Jurkat, Clone E6-1 (cell line): ENCODE measurements around the gene STIP1. TPM values are rescaled to one million over a fixed set of nuclear protein-coding genes. Genes with fewer than 3 reads are reported as not detected.

Experiments used
- DNase-seq: peaks from one replicate; pipeline ENCODE4 v3.0.0-alpha.2; 2011; ENCODE audit warnings: low read depth, low spot score
- H3K4me3 ChIP-seq: 2 replicates; pipeline ENCODE4 v1.5.1; 2011; ENCODE audit warnings: mild to moderate bottlenecking, low read length, control low read depth, moderate library complexity
- polyA plus RNA-seq: library from polyadenylated mRNA; unstranded; fragments of >200 nt; gene quantifications from one replicate; pipeline ENCODE4 v1.2.1, GENCODE V29; 2012; ENCODE audit warnings: missing spikeins; ENCODE audit not compliant: insufficient read length, insufficient read depth

Gene STIP1
- 396 TPM for polyA plus RNA-seq

DNA sequence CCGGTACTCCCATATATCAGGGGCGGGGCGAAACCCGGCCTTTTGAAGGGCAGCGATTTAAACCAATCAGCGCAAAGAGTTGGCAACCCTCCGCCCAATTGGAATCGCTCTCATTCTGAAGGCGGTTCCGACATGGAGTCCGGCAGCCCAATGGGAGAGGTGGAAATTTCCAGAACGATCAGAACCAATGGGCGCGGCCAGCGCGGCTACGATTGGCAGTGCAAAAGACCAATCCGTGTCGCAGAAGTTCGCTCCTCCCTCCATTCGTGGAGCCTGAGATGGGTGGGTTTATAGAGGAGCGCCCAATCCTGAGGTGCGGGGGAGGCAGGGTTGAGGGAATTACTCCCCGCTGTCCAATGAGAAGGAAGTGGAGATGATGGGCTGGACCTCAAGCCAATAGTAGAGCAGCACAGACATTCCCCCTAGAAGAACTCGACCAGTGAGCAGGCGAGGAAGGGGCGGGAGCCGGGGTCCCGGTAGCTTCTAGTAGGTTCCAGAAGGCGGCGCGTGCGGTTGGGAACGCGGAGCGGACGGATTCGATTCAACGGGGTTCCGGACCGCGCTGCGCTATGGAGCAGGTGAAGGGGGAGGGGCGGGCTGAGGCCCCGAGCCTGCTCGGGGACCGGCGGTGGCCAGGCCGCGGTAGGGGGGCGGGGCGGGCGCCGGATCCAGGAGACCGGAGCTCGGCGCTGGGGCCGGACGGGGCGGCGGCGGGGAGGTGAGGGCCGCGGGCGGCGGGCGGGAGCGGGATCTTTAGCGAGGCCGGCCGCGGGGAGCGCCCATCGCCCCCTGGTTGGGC lies at the start of gene STIP1:
Gene STIP1, plus strand, starts transcription at position 479 of the 799 bp plus-strand sequence. Its CDS starts 91 bp downstream, at position 570.
- DNase-seq: peak; percentile 100
- H3K4me3 ChIP-seq: peak within 1 kb of the TSS; percentile 87

DNA sequence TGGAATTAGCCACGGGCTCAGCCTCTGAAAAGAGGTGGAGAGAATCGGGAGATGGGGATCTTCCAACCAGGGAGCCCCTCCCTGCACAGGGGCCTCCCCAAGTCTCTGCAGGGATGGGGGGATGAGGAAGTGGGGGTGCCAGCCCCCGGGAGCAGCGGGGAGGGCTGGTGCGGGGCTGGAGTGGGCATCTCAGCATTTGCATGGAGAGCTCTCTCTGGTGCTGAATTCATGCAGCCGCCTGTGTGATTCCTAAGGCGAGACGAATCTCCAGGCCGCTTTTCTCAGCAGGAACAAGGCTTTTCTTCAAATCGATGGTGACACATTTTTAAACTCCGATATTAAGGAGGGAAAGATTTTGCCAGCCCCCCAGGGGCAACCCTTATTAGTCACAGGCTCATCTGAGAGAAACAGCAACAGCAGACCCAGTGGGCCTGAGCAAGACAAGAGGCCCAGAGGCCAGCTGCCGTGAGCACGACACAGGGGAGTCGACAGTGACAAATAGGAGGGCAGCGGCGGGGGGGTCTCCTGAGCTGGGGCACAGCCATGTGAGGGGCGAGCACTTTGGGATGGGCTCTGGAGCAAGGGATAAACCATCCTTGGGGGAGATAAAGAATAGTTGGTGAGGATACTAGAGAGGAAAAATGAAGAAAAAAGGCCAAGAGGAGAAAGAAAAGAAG lies 49.1 kb upstream of the STIP1 start:
- no peak overlapping the region for H3K4me3 ChIP-seq
- DNase-seq: no peak

DNA sequence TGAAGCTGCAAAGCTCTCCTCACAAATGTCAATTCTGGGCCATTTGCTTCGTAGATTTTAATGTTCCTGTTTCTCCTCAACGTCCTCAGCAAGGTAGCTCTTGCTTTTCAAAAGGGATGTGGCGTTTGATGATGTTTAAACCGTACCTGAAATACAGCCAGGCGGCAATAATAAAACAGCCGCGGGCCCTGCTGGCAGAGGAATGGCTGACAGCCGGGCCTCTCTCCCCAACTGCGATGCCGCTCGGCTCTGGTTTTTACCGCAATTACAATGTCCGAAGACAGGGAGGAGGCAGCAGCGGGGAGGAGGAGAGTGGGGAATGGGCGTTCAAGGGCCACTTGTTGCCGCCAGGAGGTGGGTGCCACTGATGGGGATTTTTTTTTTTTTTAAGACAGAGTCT lies 47.6 kb upstream of the STIP1 start:
- H3K4me3 ChIP-seq: no peak overlapping the region
- no peak for DNase-seq

DNA sequence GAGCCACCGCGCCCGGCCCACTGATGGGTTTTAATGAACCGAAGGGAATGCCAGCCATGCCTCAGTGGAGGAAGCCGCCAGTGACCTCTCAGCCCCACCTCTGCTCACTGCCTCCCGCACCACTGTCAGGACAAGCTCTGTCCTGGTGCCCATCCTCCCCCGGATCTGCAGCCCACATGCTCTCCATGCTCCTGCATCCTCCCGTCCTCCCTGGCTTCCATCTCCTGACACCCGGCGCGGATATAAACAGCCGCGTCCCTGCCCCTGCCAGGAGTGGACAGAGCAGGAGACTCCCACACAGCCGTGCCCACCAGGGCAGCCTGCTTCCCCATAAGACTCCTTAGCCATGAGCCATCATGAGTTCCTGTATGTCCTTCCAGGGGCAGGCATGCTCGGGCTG lies 46.9 kb upstream of the STIP1 start:
- DNase-seq: no peak
- no peak overlapping the region for H3K4me3 ChIP-seq

DNA sequence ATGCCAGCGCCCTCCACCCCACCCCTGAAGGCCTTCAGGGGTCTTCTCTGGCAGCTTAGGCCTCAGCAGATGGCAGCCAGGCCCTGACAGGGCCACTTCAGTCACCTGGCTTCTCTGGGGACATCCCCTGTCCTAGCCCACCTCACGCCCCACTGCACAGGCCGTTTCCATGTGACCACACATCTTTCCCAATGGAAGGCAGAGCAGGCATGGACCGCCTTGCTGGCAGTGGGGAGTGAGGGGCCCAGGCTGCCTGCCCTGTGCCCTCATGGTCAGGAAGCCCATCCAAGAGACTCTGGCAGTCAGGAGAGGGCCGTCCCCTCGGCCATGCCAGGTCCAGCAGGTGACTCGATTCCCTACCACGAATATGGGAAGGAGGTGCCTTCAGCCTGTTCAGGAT lies 45.9 kb upstream of the STIP1 start:
- no peak for DNase-seq
- H3K4me3 ChIP-seq: no peak overlapping the region

DNA sequence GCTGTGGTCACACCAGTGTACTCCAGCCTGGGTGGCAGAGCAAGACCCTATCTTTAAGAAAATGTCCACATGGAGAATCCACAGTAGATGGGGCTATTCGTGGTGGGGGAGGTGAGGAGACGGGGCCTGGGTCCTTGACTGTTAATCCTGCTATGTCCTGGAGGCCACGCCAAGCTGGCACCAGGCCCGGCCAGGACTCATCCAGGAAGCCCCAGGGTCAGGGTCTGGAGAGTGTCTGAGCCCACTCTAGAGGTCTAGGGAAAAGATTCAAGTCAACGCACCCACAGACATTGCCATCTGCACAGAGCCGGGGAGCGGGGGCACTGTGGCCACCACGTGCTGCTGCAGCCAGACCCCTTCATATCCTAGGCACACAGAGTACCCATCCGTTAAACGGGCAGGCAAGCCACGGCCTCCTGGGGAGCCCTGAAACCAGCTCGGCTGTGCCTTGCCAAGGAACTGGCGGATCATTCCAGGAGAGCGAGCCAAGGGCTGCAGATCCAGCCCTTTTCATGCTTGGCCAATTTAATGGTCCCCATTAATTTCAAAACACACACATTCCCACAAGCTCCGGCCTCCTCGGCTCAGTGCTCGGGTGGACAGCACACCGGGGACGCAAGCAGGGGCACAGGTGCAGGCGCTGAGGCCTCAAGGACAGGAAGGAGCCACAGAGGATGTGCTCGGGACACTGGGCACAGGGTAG lies 44.7 kb upstream of the STIP1 start:
- no peak for DNase-seq
- H3K4me3 ChIP-seq: no peak overlapping the region

DNA sequence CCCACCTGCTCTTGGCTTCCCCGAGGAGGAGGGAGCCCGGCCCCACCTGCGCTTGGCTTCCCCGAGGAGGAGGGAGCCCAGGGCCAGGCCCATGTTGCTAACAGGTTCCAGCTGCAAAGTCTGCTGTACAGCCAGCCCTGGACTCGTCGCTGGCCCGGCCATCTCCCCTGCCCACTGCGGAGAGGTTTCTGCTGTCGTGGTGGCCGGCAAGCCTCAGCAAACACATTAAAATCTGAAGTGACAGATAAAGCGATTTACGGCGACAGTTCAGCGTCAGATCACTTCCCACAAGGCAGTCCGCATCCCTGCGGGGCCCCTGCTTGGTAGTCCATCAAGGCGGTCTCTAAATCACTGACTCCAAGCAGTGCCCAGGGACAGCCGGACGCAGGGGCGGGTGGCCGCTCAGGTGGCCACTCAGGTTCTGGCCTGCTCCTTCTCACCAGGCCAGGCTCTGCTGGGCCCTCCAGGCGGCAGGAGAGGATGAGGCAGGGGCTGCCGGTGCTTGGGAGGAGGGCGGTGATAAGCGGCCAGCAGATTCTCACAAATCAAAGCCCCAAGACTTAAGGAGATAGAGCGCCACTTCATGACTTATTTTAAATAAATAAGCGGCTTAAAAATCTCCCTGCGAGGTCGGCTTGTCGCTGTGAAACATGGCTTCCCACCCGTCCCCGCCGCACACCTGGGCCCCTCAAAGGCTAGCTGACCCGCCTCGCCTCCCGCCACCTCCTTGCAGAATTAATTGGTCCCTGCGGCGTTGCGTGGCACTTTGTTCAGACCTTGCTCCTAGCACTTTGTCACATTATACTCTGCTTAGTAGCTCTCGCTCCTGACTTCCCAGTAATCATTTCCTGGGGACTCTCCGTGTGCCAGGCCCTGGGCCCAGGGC lies 41.1 kb upstream of the STIP1 start:
- no peak overlapping the region for H3K4me3 ChIP-seq
- DNase-seq: no peak

DNA sequence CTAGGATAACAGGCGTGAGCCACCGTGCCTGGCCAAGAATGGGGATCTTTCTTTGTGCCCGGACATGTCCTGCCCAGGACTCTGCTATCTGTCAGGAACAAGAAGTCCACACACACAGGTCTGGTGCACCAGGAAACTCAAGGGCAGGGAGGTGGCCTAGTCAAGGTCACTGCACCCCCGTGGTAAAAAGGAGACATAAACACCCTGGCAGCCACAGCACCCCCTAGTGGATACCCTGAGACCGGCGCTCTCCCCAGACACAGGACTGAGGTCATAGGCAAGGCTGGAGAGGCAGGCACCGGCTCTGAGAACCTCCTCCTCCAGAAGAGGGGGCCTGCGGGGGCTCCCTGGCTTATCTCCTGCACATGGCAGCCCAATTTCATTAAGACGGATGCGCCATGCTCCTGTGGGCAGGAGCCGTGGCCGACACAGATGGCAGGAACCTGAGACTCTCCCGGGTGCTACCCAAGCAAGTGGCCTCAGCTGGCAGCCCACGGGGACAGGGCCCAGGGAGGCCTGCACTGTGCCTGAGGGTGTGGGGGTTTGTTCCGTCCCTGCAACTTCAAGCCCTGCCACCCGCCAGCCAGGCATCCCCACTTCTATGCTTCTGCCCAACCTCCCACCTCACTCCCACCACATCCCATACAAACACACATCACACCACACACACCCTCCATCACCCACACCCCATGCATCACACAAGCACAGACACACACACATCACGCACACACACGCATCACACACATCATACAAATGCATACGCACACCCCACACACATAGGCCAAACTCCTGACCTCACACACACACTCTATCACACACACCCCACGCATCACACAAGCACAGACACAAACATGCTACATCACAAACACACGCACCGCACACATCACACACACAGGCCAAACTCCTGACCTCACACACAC lies 39.7 kb upstream of the STIP1 start:
- DNase-seq: peak; percentile 47
- no peak overlapping the region for H3K4me3 ChIP-seq

DNA sequence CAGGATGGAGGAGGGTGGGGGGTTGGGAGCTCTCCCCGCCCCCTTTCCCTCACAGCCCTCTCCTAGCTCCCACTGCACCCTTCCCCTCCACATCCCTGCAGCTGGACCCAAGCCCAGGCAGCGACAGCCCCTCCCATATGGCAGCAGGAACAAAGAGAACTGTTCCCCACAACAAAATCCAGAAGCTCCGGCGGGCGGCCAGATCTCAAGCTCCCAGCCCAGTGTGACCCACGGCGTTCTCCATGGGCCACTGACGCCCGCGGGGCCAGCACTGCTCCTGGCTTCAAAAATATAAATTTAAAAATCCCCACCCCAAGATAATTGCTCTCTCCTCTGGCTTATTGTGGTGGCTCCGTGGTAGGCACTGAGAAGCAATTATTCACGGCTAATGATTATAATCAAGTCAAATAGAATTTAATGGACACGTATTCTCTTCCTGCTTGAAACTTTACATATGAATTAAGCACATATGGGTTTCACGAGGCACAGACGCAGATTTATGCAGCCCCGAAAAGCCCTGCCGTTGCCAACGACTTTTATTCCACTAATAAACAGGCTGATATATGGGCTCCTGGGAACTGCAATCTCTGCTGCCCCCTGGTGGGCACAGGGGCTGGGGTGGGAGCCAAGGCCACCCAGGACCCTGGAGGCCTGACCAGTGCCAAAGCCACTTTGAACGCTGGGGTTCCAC lies 37.6 kb upstream of the STIP1 start:
- no peak overlapping the region for H3K4me3 ChIP-seq
- DNase-seq: no peak

DNA sequence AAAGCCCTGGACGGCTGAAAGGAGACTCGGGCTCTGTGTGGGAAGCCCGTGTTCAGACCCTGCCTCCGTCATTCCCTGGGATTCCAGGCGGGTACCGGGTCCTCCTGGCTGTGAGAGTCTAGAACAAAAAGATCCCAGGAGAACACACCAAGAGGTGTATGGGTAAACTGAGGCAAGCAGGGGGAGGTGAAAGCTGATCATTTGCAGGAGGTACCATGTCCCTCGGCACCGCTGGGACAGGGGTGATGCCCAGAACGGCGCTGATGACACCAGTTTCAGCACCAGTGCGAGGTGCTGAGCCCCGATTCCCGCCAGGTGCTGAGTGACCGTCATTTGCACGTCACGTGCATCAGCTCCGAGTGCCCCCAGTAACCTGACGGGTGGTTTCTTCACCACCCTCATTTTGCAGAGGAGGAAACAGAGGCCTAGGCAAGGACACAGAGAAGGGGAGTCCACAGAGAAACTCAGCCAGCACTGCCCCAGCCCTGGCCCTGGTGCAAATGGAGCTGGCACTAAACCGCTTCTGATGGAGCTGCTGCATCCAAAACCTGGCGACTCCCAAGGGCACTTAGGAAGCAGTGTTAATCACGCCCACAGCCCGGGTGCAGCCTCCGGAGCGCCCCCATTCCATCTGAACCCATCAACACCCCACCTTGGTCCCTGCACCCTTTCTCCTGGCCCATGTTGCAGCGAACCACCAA lies 36.9 kb upstream of the STIP1 start:
- H3K4me3 ChIP-seq: no peak overlapping the region
- no peak for DNase-seq

DNA sequence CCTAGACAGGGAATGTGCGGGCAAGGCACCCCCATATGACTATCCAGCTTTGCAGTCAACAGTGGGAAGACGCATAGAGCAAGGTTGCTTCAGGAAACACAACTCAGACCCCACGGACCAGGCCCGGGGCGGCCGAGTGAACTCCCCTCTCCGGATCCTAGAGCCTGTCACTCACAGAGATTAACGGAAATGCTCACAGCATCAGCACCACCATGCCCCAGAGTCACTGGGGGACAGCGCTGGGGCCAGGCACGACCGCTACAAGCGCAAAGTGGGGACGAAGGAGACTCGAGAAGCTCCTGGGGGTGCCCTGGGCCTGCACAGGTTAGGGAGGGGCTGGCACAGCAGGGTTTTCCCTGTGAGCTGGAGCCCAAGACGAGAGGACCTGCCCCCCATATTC lies 35.9 kb upstream of the STIP1 start:
- no peak overlapping the region for H3K4me3 ChIP-seq
- no peak for DNase-seq

DNA sequence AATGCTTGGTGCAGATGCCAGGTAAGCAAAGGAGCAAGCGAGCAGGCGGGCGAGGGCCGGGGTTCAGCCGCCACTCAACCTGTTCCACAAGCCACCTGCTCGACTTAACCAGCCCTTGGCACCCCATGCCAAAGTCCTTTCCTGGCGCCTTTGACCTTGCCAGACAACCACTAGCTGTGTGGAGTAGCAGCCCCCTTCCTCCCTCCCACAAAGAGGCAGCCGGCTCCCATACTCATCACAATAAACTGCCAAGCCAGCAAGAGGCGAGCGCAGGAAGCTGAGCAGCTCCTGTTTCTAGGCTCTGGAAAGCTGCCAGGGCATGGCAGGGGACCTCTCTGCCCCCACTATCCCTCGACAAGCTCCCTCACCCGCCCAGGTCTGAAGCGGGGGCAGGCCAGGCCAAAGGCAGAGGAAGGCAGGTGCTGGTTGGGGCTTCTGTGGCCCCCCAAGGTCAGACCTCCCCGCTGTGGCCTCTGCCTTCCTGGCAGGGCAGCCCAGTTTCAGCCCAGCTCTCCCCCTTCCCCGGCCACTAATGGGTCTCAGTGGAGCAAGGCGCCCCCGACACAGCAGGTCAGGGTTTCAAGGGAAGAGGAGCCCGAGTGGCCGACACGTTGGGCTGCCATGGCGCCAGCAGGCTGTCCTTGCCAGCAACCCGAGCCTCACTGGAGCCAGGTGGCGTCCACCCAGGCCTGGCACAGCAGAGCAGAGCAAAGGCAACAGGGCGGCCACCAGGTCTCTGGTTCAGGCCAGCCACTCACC lies 35.3 kb upstream of the STIP1 start:
- no peak overlapping the region for H3K4me3 ChIP-seq
- DNase-seq: no peak

DNA sequence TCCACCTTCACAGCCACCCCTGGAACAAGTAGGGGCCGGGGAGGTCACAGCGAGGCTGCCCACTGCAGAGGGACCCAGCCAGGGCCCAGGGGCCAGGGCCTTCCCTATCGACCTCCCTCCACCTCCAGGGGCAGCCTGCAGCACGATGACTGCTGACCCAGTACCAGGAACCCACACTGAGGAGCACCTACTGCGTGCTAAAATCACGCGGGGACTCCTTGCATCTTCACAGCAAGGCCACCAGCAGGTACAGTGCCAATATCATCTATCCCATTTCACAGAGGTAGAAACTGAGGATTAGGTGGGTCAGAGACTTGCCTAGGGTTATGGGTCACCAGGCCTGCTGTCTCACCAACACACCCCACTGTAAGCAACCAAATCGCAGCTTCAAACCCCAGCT lies 34.6 kb upstream of the STIP1 start:
- DNase-seq: no peak
- H3K4me3 ChIP-seq: no peak overlapping the region

DNA sequence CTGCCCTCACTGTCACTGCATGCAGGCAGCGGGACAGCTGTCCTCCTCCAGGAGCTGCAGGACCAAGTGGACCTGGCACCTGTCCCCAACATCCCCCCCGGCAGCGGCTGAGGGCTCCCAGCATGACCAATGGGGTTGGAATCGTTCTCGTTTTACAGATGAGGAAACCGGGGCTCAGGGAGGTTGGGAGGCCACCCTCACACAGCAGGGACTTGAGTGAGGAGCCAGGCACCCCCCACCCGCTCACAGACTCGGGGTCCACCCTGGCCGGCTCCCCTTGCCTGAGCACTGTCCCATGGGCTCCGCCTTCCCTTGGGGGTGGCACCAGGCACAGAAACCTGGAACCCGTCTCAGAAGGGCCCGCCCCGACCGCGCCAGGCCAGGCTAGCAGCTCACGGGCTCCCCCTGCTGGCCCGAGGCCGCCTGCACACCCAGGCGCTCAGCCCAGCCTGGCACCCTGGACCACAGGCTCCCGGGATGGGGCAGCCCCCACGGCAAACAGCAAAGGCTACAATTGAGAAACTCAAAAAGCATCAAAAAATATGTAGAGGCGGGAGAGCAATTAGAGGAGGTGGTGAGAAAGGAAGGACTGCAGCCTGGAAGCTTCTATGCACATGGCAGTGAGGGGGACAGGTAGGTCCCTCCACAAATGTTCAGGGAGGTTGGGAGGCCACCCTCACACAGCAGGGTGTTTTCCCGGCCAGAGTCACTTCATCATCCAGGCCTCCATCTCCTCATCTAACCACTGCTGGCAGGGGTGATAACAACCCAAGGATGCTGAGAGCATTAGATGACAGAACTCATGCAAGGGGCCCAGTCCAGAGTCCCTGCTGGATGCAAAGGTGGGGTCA lies 32.9 kb upstream of the STIP1 start:
- DNase-seq: peak; percentile 14
- H3K4me3 ChIP-seq: no peak overlapping the region

DNA sequence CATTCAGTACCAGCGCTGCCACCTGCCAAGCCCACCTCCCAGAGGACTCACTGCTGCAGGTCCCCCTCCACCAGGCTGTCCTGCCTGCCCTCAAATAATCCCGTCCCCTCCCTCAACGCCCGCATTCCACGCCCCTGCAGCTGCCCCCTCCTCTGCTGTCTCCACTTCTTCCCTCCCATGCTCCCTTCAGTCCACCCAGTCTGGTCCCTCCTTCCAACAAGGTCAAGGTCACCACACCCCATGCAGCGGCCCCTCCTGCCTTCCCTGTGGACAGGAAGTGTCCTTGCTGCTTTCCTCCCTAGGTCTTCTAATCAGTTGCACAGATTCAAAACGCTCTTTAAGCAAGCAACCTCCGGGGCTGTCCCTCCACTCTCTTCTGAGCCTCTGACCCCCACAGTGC lies 32.2 kb upstream of the STIP1 start:
- DNase-seq: no peak
- H3K4me3 ChIP-seq: no peak overlapping the region
